HL-60 (cell line): ENCODE data around the gene OR56A1.

ENCODE experiments used
- CTCF ChIP-seq: IDR thresholded peaks from one replicate; pipeline ENCODE4 v1.5.1; 2011; ENCODE audit warnings: low read length, control low read depth, inconsistent platforms; ENCODE audit not compliant: insufficient read depth
- POLR2AphosphoS5 ChIP-seq: IDR thresholded peaks from 2 replicates; pipeline ENCODE4 v1.6.1; 2012; ENCODE audit warnings: low read depth
- REST ChIP-seq: IDR thresholded peaks from 2 replicates; pipeline ENCODE4 v1.6.1; 2012; ENCODE audit warnings: low read depth; ENCODE audit not compliant: insufficient replicate concordance

- TF ChIP-seq CTCF (no peak), POLR2AphosphoS5 (no peak), REST (no peak)
Observed at GRCh38 chr11:5992150-5992549, 38.4 kb downstream of the OR56A1 start.
